Right lobe of liver (tissue), 6 donors: ENCODE data around the gene DIP2A. TPM values are rescaled to one million over a fixed set of nuclear protein-coding genes. Genes with fewer than 3 reads are reported as not detected.
A peak's percentile ranks its signal among the peaks of the same experiment; 100 is the strongest.

Experiments used
- ATAC-seq, 4 donors: fragments of 200-7000 bp; cut with Tn5 transposase; one replicate each; pipeline ENCODE4 v1.9.1; 2020; ENCODE audit warnings: mild to moderate bottlenecking in 4 of 4, moderate library complexity in 4 of 4
- DNase-seq, 3 donors: peaks; one replicate each; pipeline ENCODE4 v3.0.0-alpha.2; 2020
- H3K27ac ChIP-seq, 3 donors: fragments of 200-600 bp; one replicate each; pipeline ENCODE4 v1.8.0; 2022
- H3K27me3 ChIP-seq, 2 donors: fragments of 200-600 bp; one replicate each; pipeline ENCODE4 v1.8.0; 2022
- H3K36me3 ChIP-seq, 4 donors: fragments of 200-600 bp; sonication (generic) in 1 of 4; one replicate each; pipeline versions ENCODE4 v1.5.1 to v1.8.0; 2017 to 2022; ENCODE audit warnings: control low read depth in 1 of 4
- H3K4me1 ChIP-seq, 4 donors: fragments of 200-600 bp; sonication (generic) in 1 of 4; one replicate each; pipeline versions ENCODE4 v1.5.1 to v1.8.0; 2017 to 2022; ENCODE audit warnings: control low read depth in 1 of 4
- H3K4me3 ChIP-seq, 3 donors: fragments of 200-600 bp; one replicate each; pipeline ENCODE4 v1.8.0; 2022
- H3K9me3 ChIP-seq, 4 donors: fragments of 200-600 bp; sonication (generic) in 1 of 4; one replicate each; pipeline versions ENCODE4 v1.5.1 to v1.8.0; 2017 to 2022; ENCODE audit warnings: control low read depth in 1 of 4
- POLR2A ChIP-seq: fragments of 450-650 bp; IDR thresholded peaks from one replicate; pipeline ENCODE4 v1.6.1; 2017; ENCODE audit warnings: antibody characterized with exemption, mild to moderate bottlenecking
- WGBS: methylation state at CpG from one replicate; pipeline ENCODE4 v1.1.6; 2018; ENCODE audit warnings: low coverage, low lambda C conversion rate; ENCODE audit not compliant: insufficient coverage; ENCODE audit errors: missing lambda C conversion rate; 5-methylcytosine and 5-hydroxymethylcytosine counted together
- intact Hi-C, 2 donors: fragments of 100-400 bp; cut with DNase I; formaldehyde crosslinking; loops; one replicate each; pipeline versions ENCODE4 v1.11.2 to v1.14.1; 2022
- total RNA-seq, 6 experiments: library from RNA; depleted of rRNA in 2 of 6; stranded (reverse); fragments of >200 nt in 2 of 6; fragmentation: NEBNext Ultra II Directional in 3 of 6; extraction: Animal tissue kit (Norgen Biotek cat#: 25700) in 3 of 6; gene quantifications; one replicate each; pipeline versions ENCODE4 v1.1.0 to v1.2.4, GENCODE V29; 2016 to 2023
- TF ChIP-seq, protein P1 (sequence below), 4 donors: fragments of 200-600 bp in 3 of 4; fragments of 450-650 bp in 1 of 4; IDR thresholded peaks; one replicate each; pipeline versions ENCODE4 v1.5.1 to v1.8.0; 2016 to 2022; ENCODE audit warnings: antibody characterized with exemption in 4 of 4, mild to moderate bottlenecking in 2 of 4
- donor health status: DM: no; HTN: yes; CAD: no.
- donor health status: DM: no; HTN: no; CAD: no.
- donor health status: DM: no; HTN: no; CAD: no.
- donor health status: DM: no; HTN: yes; CAD: no.
- donor health status: DM: no; HTN: yes; CAD: no.

The DIP2A gene
- total RNA-seq, 6 experiments from 2014 or later: 12.3 to 14.4 (median 13.1) TPM

DNA sequence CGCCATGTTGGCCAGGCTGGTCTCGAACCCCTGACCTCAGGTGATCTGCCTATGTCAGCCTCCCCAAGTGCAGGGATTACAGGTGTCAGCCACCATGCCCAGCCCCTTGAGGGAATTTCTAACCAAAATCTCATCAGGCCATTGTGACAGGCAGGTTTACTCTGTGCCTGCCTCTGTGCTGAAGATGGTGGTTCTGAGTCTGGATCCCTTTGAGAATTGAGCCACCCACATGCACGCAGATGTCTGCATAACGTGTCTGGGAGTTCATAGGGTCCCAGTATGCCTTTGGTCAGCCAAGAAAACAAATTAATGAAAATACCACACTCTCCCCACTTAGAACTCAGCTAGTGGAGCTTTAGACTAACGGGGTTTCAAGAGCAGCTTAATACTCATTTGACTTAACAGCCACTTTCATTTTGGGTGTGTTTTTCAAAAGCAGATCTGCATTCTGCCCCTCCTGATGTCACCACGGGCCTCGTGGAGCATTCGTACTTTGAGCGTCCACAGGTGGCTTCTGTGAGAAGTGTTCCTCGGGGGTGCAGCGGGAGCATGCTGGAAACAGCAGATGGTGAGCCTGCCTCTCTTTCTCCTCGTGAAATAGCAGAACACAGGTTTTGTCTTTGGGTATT, 45.3 kb downstream of the DIP2A start:
- TF ChIP-seq POLR2A: no peak
- TF ChIP-seq, protein P1, sequence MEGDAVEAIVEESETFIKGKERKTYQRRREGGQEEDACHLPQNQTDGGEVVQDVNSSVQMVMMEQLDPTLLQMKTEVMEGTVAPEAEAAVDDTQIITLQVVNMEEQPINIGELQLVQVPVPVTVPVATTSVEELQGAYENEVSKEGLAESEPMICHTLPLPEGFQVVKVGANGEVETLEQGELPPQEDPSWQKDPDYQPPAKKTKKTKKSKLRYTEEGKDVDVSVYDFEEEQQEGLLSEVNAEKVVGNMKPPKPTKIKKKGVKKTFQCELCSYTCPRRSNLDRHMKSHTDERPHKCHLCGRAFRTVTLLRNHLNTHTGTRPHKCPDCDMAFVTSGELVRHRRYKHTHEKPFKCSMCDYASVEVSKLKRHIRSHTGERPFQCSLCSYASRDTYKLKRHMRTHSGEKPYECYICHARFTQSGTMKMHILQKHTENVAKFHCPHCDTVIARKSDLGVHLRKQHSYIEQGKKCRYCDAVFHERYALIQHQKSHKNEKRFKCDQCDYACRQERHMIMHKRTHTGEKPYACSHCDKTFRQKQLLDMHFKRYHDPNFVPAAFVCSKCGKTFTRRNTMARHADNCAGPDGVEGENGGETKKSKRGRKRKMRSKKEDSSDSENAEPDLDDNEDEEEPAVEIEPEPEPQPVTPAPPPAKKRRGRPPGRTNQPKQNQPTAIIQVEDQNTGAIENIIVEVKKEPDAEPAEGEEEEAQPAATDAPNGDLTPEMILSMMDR (IDR thresholded peaks at IDR 0.05): no peak
- H3K4me3 ChIP-seq: no peak overlapping the region
- H3K36me3 ChIP-seq: peaks cover 0 to 11% (median 5%) of the 10 kb centered on the region in 4 donors
- DNase-seq: no peak
- H3K4me1 ChIP-seq: peaks cover 0 to 11% (median 0%) of the 10 kb centered on the region in 4 donors
- H3K27me3 ChIP-seq: no peaks in the 10 kb centered on the region
- no peak overlapping the region for H3K27ac ChIP-seq
- no peaks in the 10 kb centered on the region for H3K9me3 ChIP-seq
- WGBS: 74% methylated on average over 8 of the region's 12 CpGs
- intact Hi-C loops: no loop called here
- no peak for ATAC-seq

DNA sequence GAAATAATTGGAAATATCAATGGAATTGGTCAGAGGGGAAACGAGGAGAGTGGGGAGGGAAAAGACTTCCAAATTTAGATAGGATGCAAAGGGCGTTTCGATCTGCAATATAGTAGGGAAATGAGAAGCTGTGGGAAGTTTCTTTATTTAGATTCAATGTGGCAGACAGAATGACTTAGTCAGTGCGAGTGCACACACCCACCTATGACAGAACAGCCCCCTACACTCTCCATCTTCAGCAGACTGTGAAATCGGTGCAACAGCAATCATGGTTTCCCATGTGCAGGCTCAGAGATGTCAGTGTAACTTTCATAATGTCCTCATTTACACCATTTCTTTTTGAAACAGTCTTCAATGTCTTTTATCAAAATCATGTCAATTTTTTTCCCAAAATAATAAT, 46.0 kb downstream of the DIP2A start:
- intact Hi-C loops: no loop called here
- peaks cover 0 to 7% (median 2%) of the 10 kb centered on the region in 4 donors for H3K36me3 ChIP-seq
- no peak for ATAC-seq
- no peak for DNase-seq
- WGBS: 69% methylated on average over 5 of the region's 5 CpGs
- H3K27ac ChIP-seq: no peak overlapping the region
- H3K4me3 ChIP-seq: no peak overlapping the region
- no peak for TF ChIP-seq POLR2A
- TF ChIP-seq, protein P1 (IDR thresholded peaks at IDR 0.05): no peak
- peaks cover 0 to 15% (median 0%) of the 10 kb centered on the region in 4 donors for H3K4me1 ChIP-seq
- no peaks in the 10 kb centered on the region for H3K27me3 ChIP-seq
- no peaks in the 10 kb centered on the region for H3K9me3 ChIP-seq

DNA sequence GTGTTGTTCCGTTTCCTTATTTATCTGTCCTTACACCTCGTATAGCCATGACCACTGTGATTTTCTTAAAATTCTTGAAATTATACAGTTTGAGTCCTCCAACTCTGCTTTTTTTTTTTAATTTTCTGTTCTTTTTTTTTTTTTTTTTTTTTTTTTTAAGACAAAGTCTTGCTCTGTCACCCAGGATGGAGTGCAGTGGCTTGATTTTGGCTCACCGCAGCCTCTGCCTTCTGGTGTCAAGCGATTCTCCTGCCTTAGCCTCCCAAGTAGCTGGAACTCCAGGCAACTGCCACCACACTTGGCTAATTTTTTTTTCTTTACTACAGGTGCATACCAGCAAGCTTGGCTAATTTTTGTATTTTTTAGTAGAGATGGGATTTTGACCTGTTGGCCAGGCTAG, 48.9 kb downstream of the DIP2A start:
- DNase-seq: no peak
- TF ChIP-seq POLR2A: no peak
- TF ChIP-seq, protein P1 (IDR thresholded peaks at IDR 0.05): no peak
- no peak overlapping the region for H3K27ac ChIP-seq
- ATAC-seq: no peak
- H3K9me3 ChIP-seq: no peaks in the 10 kb centered on the region
- no peak overlapping the region for H3K4me3 ChIP-seq
- no peaks in the 10 kb centered on the region for H3K27me3 ChIP-seq
- intact Hi-C loops: no loop called here
- 95% methylated on average over 2 of the region's 4 CpGs for WGBS
- peaks cover 0 to 4% (median 0%) of the 10 kb centered on the region in 4 donors for H3K4me1 ChIP-seq
- peaks cover 0 to 24% (median 8%) of the 10 kb centered on the region in 4 donors for H3K36me3 ChIP-seq

DNA sequence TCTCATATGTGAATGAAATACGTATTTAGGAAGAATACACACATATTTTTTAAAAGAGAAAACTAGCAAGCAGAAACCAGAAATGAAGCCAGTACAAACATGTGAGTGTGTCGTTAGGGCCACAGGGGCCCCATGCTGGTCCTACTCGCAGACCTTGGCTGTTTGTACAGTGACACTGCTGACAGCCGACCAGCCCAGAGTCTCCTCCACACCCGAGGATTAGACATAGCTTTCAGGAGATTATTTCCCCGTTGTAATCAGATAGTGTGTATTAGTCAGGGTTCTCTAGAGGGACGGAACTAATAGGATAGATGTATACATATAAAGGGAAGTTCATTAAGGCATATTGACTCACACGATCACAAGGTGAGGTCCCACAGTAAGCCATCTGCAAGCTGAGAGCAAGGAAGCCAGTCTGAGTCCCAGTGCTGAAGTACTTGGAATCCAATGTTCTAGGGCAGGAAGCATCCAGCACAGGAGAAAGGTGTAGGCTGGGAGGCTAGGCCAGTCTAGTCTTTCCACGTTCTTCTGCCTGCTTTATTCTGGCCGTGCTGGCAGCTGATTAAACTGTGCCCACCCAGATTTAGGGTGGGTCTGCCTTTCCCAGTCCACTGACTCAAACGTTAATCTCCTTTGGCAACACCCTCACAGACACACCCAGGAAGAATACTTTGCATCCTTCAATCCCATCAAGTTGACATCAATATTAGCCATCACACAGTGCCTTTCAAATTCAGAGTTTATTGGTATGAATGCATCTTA, 51.2 kb downstream of the DIP2A start:
- DNase-seq: peak in 2 of 3 donors; percentile 69 to 72
- peaks cover 0 to 17% (median 7%) of the 10 kb centered on the region in 4 donors for H3K36me3 ChIP-seq
- WGBS: 35% methylated on average over 10 of the region's 11 CpGs
- peak in 2 of 4 donors; percentile 82 to 83 for ATAC-seq
- H3K27me3 ChIP-seq: no peaks in the 10 kb centered on the region
- TF ChIP-seq POLR2A: no peak
- TF ChIP-seq, protein P1 (IDR thresholded peaks at IDR 0.05): no peak
- no peak overlapping the region for H3K27ac ChIP-seq
- no peak overlapping the region for H3K4me3 ChIP-seq
- no peaks in the 10 kb centered on the region for H3K9me3 ChIP-seq
- peaks cover 0 to 9% (median 2%) of the 10 kb centered on the region in 4 donors for H3K4me1 ChIP-seq
- intact Hi-C loops: no loop called here
